H9 (cell line): ENCODE results near the gene TOMM22. TPM values are rescaled to one million over a fixed set of nuclear protein-coding genes. Genes with fewer than 3 reads are reported as not detected.

Experiments used
- DNase-seq: peaks from one replicate; pipeline ENCODE4 v3.0.0-alpha.2; 2017
- H2AFZ ChIP-seq: one replicate; pipeline ENCODE4 v1.6.1; 2013; ENCODE audit warnings: mild to moderate bottlenecking, low read length, control low read depth, moderate library complexity
- H2AK5ac ChIP-seq: 2 replicates; pipeline ENCODE4 v1.6.1; 2013; ENCODE audit warnings: low read length, control low read depth, mixed read lengths; ENCODE audit not compliant: insufficient read length
- H2BK120ac ChIP-seq: one replicate; pipeline ENCODE4 v1.6.1; 2013; ENCODE audit warnings: low read depth, mild to moderate bottlenecking, low read length, control low read depth, inconsistent platforms; ENCODE audit not compliant: poor library complexity, severe bottlenecking
- H2BK12ac ChIP-seq: 2 replicates; pipeline ENCODE4 v1.6.1; 2013; ENCODE audit warnings: low read length, control low read depth, mixed read lengths, low read depth; ENCODE audit not compliant: insufficient read length
- H2BK15ac ChIP-seq: 2 replicates; pipeline ENCODE4 v1.6.1; 2013; ENCODE audit warnings: low read depth, low read length, control low read depth
- H2BK20ac ChIP-seq: one replicate; pipeline ENCODE4 v1.6.1; 2013; ENCODE audit warnings: low read depth, mild to moderate bottlenecking, low read length, control low read depth, inconsistent platforms; ENCODE audit not compliant: poor library complexity, severe bottlenecking
- H2BK5ac ChIP-seq: 2 replicates; pipeline ENCODE4 v1.6.1; 2013; ENCODE audit warnings: low read length, control low read depth, mixed read lengths; ENCODE audit not compliant: insufficient read length
- H3K14ac ChIP-seq: 2 replicates; pipeline ENCODE4 v1.6.1; 2013; ENCODE audit warnings: low read length, control low read depth; ENCODE audit not compliant: insufficient read depth
- H3K18ac ChIP-seq: 2 replicates; pipeline ENCODE4 v1.6.1; 2013; ENCODE audit warnings: low read depth, mild to moderate bottlenecking, mixed read lengths, low read length, control low read depth; ENCODE audit not compliant: insufficient read length
- H3K23ac ChIP-seq: 2 replicates; pipeline ENCODE4 v1.6.1; 2013; ENCODE audit warnings: low read length, control low read depth, mixed read lengths, low read depth; ENCODE audit not compliant: insufficient read length
- H3K23me2 ChIP-seq: 2 replicates; pipeline ENCODE4 v1.6.1; 2013; ENCODE audit warnings: low read depth, mild to moderate bottlenecking, mixed read lengths, low read length, control low read depth; ENCODE audit not compliant: insufficient read length, poor library complexity, severe bottlenecking
- H3K27ac ChIP-seq: 2 replicates; pipeline ENCODE4 v1.5.1; 2013; ENCODE audit warnings: low read length, control low read depth, mixed read lengths, low read depth; ENCODE audit not compliant: insufficient read length
- H3K27me3 ChIP-seq: 2 replicates; pipeline ENCODE4 v1.6.1; 2013; ENCODE audit warnings: low read length, control low read depth, inconsistent platforms; ENCODE audit not compliant: insufficient read depth
- H3K4ac ChIP-seq: 2 replicates; pipeline ENCODE4 v1.6.1; 2013; ENCODE audit warnings: low read depth, mild to moderate bottlenecking, control low read depth, inconsistent platforms, low read length, moderate library complexity
- H3K4me1 ChIP-seq: 2 replicates; pipeline ENCODE4 v1.6.1; 2013; ENCODE audit warnings: low read length, control low read depth, inconsistent platforms; ENCODE audit not compliant: insufficient read depth
- H3K4me2 ChIP-seq: 2 replicates; pipeline ENCODE4 v1.6.1; 2013; ENCODE audit warnings: low read length, control low read depth, mixed read lengths; ENCODE audit not compliant: insufficient read length, insufficient read depth
- H3K56ac ChIP-seq: 2 replicates; pipeline ENCODE4 v1.6.1; 2013; ENCODE audit warnings: low read depth, mild to moderate bottlenecking, mixed read lengths, low read length, control low read depth; ENCODE audit not compliant: insufficient read length
- H3K79me1 ChIP-seq: 2 replicates; pipeline ENCODE4 v1.6.1; 2013; ENCODE audit warnings: low read depth, mild to moderate bottlenecking, moderate library complexity, low read length, control low read depth, inconsistent platforms; ENCODE audit not compliant: insufficient read depth, poor library complexity, severe bottlenecking
- H3K79me2 ChIP-seq: 2 replicates; pipeline ENCODE4 v1.6.1; 2013; ENCODE audit warnings: low read length, control low read depth, inconsistent platforms; ENCODE audit not compliant: insufficient read depth
- H3K9ac ChIP-seq: 2 replicates; pipeline ENCODE4 v1.6.1; 2013; ENCODE audit warnings: low read length, control low read depth, mixed read lengths; ENCODE audit not compliant: insufficient read length; ENCODE audit errors: extremely low read depth
- H3K9me3 ChIP-seq: one replicate; pipeline ENCODE4 v1.6.1; 2013; ENCODE audit warnings: low read depth, low read length, inconsistent platforms; ENCODE audit not compliant: control insufficient read depth
- H3T11ph ChIP-seq: one replicate; pipeline ENCODE4 v1.6.1; 2013; ENCODE audit warnings: mild to moderate bottlenecking, low read length, control low read depth, inconsistent platforms
- H4K20me1 ChIP-seq: one replicate; pipeline ENCODE4 v1.6.1; 2013; ENCODE audit not compliant: control insufficient read depth, insufficient read length, insufficient read depth
- H4K5ac ChIP-seq: 2 replicates; pipeline ENCODE4 v1.6.1; 2013; ENCODE audit warnings: low read depth, mild to moderate bottlenecking, mixed read lengths, low read length, control low read depth; ENCODE audit not compliant: insufficient read length
- H4K8ac ChIP-seq: replicated peaks from 2 replicates; pipeline ENCODE4 v1.6.1; 2013; ENCODE audit warnings: low read length, control low read depth, mixed read lengths, low read depth; ENCODE audit not compliant: insufficient read length
- H4K91ac ChIP-seq: 2 replicates; pipeline ENCODE4 v1.6.1; 2013; ENCODE audit warnings: low read depth, mild to moderate bottlenecking, moderate library complexity, mixed read lengths, low read length, control low read depth; ENCODE audit not compliant: insufficient read length
- H3K27ac Mint-ChIP-seq, 3 experiments: 2 replicates in 2 of 3; 3 replicates in 1 of 3; pipeline ENCODE4 v1.8.0; 2020 to 2021; ENCODE audit warnings: mixed read lengths in 3 of 3, mild to moderate bottlenecking in 1 of 3, moderate library complexity in 1 of 3
- H3K27me3 Mint-ChIP-seq: 2 replicates; pipeline ENCODE4 v1.8.0; 2021; ENCODE audit warnings: low read depth, mild to moderate bottlenecking, moderate library complexity, mixed read lengths
- H3K36me3 Mint-ChIP-seq, 3 experiments: 2 replicates in 2 of 3; 3 replicates in 1 of 3; pipeline ENCODE4 v1.8.0; 2020 to 2021; ENCODE audit warnings: low read depth in 3 of 3, mixed read lengths in 3 of 3; ENCODE audit not compliant: insufficient read depth in 1 of 3
- H3K4me1 Mint-ChIP-seq, 2 experiments: 2 replicates each; pipeline ENCODE4 v1.8.0; 2020; ENCODE audit warnings: mixed read lengths in 2 of 2
- H3K4me3 Mint-ChIP-seq, 2 experiments: 2 replicates in 1 of 2; 3 replicates in 1 of 2; pipeline ENCODE4 v1.8.0; 2020 to 2021; ENCODE audit warnings: mild to moderate bottlenecking in 2 of 2, mixed read lengths in 2 of 2, moderate library complexity in 1 of 2
- H3K9me3 Mint-ChIP-seq, 2 experiments: 2 replicates in 1 of 2; 3 replicates in 1 of 2; pipeline ENCODE4 v1.8.0; 2020; ENCODE audit warnings: mild to moderate bottlenecking in 2 of 2, mixed read lengths in 2 of 2, moderate library complexity in 1 of 2
- WGBS: extraction: QIAGEN DNeasy Blood & Tissue Kit; methylation state at CpG from one replicate; pipeline ENCODE4 v1.1.7; 2013; ENCODE audit warnings: missing lambda C conversion rate, low lambda C conversion rate, mixed read lengths; ENCODE audit not compliant: insufficient read length; ENCODE audit errors: extremely low coverage; 5-methylcytosine and 5-hydroxymethylcytosine counted together
- total RNA-seq: library from RNA; stranded (reverse); gene quantifications from 2 replicates; pipeline ENCODE4 v1.2.1, GENCODE V29; 2021
- TF ChIP-seq, protein P1 (sequence below): fragments of 200-600 bp; sonication (generic); conservative IDR thresholded peaks from 3 replicates; pipeline ENCODE4 v1.8.0; 2021; ENCODE audit warnings: antibody characterized with exemption, mild to moderate bottlenecking

Gene TOMM22
- total RNA-seq, 1 experiment from 2014 or later, result 128 TPM

DNA sequence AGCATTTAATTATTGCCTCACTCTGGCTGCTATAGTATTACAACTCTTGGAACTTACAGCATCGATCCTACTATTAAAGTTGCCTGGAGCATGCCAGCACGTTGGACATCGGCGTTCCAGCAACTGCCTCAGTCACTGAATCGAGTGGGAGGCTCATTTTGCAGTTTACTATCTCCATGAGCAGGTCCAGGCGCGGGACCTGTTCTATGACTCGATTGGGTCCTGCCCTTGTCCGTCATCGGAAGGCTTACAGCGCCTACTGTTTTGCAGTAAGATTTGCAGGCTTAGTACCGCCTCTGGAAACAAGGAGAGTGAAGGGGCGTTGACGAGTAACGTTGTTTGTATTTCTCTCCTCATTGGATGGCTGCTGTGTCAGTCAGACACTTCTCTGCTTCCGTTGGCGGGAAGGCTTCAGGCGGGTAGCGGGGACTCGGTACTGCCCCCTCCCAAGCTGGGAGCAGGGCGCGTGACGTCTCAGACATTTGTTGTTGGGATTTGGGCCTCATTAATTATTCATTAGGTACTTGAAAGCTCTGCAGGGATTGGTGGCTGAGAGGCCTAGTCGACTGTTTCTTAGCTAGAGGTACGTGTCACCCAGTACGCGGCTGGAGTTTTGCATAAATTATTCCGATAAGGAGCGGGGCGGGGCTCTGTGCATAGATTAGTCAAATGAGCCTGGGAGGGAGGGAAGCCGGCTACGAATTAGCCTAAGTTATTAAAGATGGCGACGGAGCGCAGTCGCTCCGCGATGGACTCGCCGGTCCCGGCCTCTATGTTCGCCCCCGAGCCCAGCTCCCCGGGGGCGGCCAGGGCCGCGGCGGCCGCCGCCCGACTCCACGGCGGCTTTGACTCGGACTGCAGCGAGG is 23.7 kb downstream of the TOMM22 start, which contains the start of gene GTPBP1:
Gene GTPBP1, plus strand, starts transcription at position 710 of the 866 bp plus-strand sequence. Its CDS starts 12 bp downstream, at position 722.
- H3K4ac ChIP-seq, result no peak within 1 kb of the TSS; the same call in 1 of the 2 replicates
- Mint-ChIP-seq H3K27ac (peak within 1 kb of the TSS; percentile 99), H3K4me3 (peak within 1 kb of the TSS; percentile 93 to 95), H3K4me1 (peaks cover 44 to 48% of the 10 kb centered on the region in 2 experiments), H3K9me3 (no peaks in the 10 kb centered on the region), H3K36me3 (peaks cover 2 to 15% (median 12%) of the 10 kb centered on the region in 3 experiments; a peak in 5 of 7 replicates), H3K27me3 (no peaks in the 10 kb centered on the region; the same call in 1 of the 2 replicates)
- peak within 1 kb of the TSS; percentile 7 for H2BK5ac ChIP-seq
- no peak within 1 kb of the TSS for H4K91ac ChIP-seq
- peak within 1 kb of the TSS; percentile 3 for H4K5ac ChIP-seq
- TF ChIP-seq, protein P1, sequence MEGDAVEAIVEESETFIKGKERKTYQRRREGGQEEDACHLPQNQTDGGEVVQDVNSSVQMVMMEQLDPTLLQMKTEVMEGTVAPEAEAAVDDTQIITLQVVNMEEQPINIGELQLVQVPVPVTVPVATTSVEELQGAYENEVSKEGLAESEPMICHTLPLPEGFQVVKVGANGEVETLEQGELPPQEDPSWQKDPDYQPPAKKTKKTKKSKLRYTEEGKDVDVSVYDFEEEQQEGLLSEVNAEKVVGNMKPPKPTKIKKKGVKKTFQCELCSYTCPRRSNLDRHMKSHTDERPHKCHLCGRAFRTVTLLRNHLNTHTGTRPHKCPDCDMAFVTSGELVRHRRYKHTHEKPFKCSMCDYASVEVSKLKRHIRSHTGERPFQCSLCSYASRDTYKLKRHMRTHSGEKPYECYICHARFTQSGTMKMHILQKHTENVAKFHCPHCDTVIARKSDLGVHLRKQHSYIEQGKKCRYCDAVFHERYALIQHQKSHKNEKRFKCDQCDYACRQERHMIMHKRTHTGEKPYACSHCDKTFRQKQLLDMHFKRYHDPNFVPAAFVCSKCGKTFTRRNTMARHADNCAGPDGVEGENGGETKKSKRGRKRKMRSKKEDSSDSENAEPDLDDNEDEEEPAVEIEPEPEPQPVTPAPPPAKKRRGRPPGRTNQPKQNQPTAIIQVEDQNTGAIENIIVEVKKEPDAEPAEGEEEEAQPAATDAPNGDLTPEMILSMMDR, result no peak
- peak within 1 kb of the TSS; percentile 46 for H3T11ph ChIP-seq
- no peaks in the 10 kb centered on the region for H3K27me3 ChIP-seq
- H3K23ac ChIP-seq, result no peak within 1 kb of the TSS
- H3K4me2 ChIP-seq, result peak within 1 kb of the TSS; percentile 94
- peak within 1 kb of the TSS; percentile 77 for H2BK12ac ChIP-seq
- H2BK20ac ChIP-seq, result no peak within 1 kb of the TSS
- H3K23me2 ChIP-seq, result peaks cover 15% of the 10 kb centered on the region
- peak within 1 kb of the TSS; percentile 96 for H3K14ac ChIP-seq
- no peak within 1 kb of the TSS for H3K56ac ChIP-seq
- H2BK120ac ChIP-seq, result peak within 1 kb of the TSS; percentile 24
- peak within 1 kb of the TSS; percentile 73 for H4K8ac ChIP-seq
- H3K27ac ChIP-seq, result peak within 1 kb of the TSS; percentile 59
- peak; percentile 100 for DNase-seq
- no peaks in the 10 kb centered on the region for H3K9me3 ChIP-seq
- H3K4me1 ChIP-seq, result peaks cover 10% of the 10 kb centered on the region
- H3K79me1 ChIP-seq, result peaks cover 7% of the 10 kb centered on the region
- H4K20me1 ChIP-seq, result no peaks in the 10 kb centered on the region
- peak within 1 kb of the TSS; percentile 11 for H2AK5ac ChIP-seq
- peak within 1 kb of the TSS; percentile 91 for H3K18ac ChIP-seq
- H2BK15ac ChIP-seq, result no peak within 1 kb of the TSS
- no CpG with 5 or more reads among the region's 55 CpGs for WGBS
- H3K79me2 ChIP-seq, result peaks cover 31% of the 10 kb centered on the region; the same call in 1 of the 2 replicates
- H2AFZ ChIP-seq, result no peak within 1 kb of the TSS
- peak within 1 kb of the TSS; percentile 81 for H3K9ac ChIP-seq
